IMR-90 (cell line): ENCODE results near the gene RNH1. TPM values are rescaled to one million over a fixed set of nuclear protein-coding genes. Genes with fewer than 3 reads are reported as not detected.

Source experiments
- ATAC-seq: fragments of 200-7000 bp; cut with Tn5 transposase; 2 replicates; pipeline ENCODE4 v1.9.1; 2020; ENCODE audit warnings: low read depth, mild to moderate bottlenecking, moderate library complexity
- BruUV-seq: library from RNA; stranded (reverse); fragments of 400-500 nt; replicated peaks from 2 replicates; lab custom pipeline; 2021; lab: Mats Ljungman, UMichigan
- CTCF ChIA-PET: fragments of 300-600 bp; formaldehyde crosslinking; extraction: SDS; loops from one replicate; lab custom pipeline; 2021; ENCODE audit warnings: antibody characterized with exemption; lab: Yijun Ruan, JAX
- POLR2A ChIA-PET: fragments of 300-600 bp; sonication (Branson Sonifier 250); formaldehyde crosslinking; loops from one replicate; lab custom pipeline; 2022; ENCODE audit warnings: antibody characterized with exemption; ENCODE audit not compliant: unreplicated experiment; lab: Charles Lee
- DNase-seq: peaks from one replicate; pipeline ENCODE4 v3.0.0; 2013
- H2AFZ ChIP-seq: replicated peaks from 2 replicates; pipeline ENCODE3; 2013; ENCODE audit warnings: low read length, mild to moderate bottlenecking; ENCODE audit not compliant: poor library complexity
- H2AK5ac ChIP-seq: 2 replicates; pipeline ENCODE4 v1.6.1; 2013; ENCODE audit warnings: low read depth, low read length, inconsistent platforms
- H2AK9ac ChIP-seq: replicated peaks from 2 replicates; pipeline ENCODE3; 2013; ENCODE audit warnings: mild to moderate bottlenecking, low read depth, low read length, moderate library complexity; ENCODE audit not compliant: poor library complexity
- H2BK120ac ChIP-seq: 2 replicates; pipeline ENCODE4 v1.6.1; 2013; ENCODE audit warnings: low read depth, low read length, inconsistent platforms
- H2BK15ac ChIP-seq: 3 replicates; pipeline ENCODE4 v1.6.1; 2013; ENCODE audit warnings: low read depth, low read length, inconsistent platforms
- H2BK20ac ChIP-seq: 2 replicates; pipeline ENCODE4 v1.6.1; 2013; ENCODE audit warnings: low read depth, mild to moderate bottlenecking, inconsistent platforms, low read length, moderate library complexity
- H2BK5ac ChIP-seq: 2 replicates; pipeline ENCODE4 v1.6.1; 2013; ENCODE audit warnings: mild to moderate bottlenecking, low read depth, low read length, inconsistent platforms; ENCODE audit not compliant: poor library complexity, severe bottlenecking
- H3K14ac ChIP-seq: replicated peaks from 2 replicates; pipeline ENCODE4 v1.6.1; 2013; ENCODE audit warnings: low read depth, low read length, inconsistent platforms
- H3K18ac ChIP-seq: 2 replicates; pipeline ENCODE4 v1.6.1; 2013; ENCODE audit warnings: low read depth, low read length, control low read depth
- H3K23ac ChIP-seq: 2 replicates; pipeline ENCODE4 v1.6.1; 2013; ENCODE audit warnings: low read depth, low read length, inconsistent platforms
- H3K27ac ChIP-seq: 2 replicates; pipeline ENCODE4 v1.5.1; 2013; ENCODE audit warnings: mild to moderate bottlenecking, control low read depth, low read length; ENCODE audit not compliant: insufficient read depth
- H3K27me3 ChIP-seq: 2 replicates; pipeline ENCODE4 v1.6.1; 2013; ENCODE audit warnings: low read length; ENCODE audit not compliant: control insufficient read depth, insufficient read depth
- H3K36me3 ChIP-seq: 2 replicates; pipeline ENCODE4 v1.6.1; 2013; ENCODE audit warnings: low read length, mixed read lengths; ENCODE audit not compliant: control insufficient read depth, insufficient read depth
- H3K4ac ChIP-seq: 2 replicates; pipeline ENCODE4 v1.6.1; 2013; ENCODE audit warnings: low read depth, low read length, inconsistent platforms
- H3K4me1 ChIP-seq: 2 replicates; pipeline ENCODE4 v1.6.1; 2013; ENCODE audit warnings: low read length, mixed read lengths; ENCODE audit not compliant: control insufficient read depth, insufficient read depth
- H3K4me2 ChIP-seq: 2 replicates; pipeline ENCODE4 v1.6.1; 2013; ENCODE audit warnings: low read depth, mild to moderate bottlenecking, control low read depth, low read length, moderate library complexity
- H3K4me3 ChIP-seq: 2 replicates; pipeline ENCODE4 v1.5.1; 2013; ENCODE audit warnings: low read depth, mild to moderate bottlenecking, control low read depth, low read length, moderate library complexity; ENCODE audit not compliant: insufficient read depth
- H3K56ac ChIP-seq: 2 replicates; pipeline ENCODE4 v1.6.1; 2013; ENCODE audit warnings: low read length, inconsistent platforms; ENCODE audit not compliant: insufficient read depth; ENCODE audit errors: extremely low read depth
- H3K79me1 ChIP-seq, 2 experiments: 2 replicates each; pipeline ENCODE4 v1.6.1; 2013; ENCODE audit warnings: low read length in 2 of 2, inconsistent platforms in 1 of 2, low read depth in 1 of 2
- H3K9ac ChIP-seq: 2 replicates; pipeline ENCODE4 v1.6.1; 2013; ENCODE audit warnings: low read depth, low read length, control low read depth
- H3K9me1 ChIP-seq: 2 replicates; pipeline ENCODE4 v1.6.1; 2013; ENCODE audit warnings: low read length, inconsistent platforms; ENCODE audit not compliant: insufficient read depth
- H3K9me3 ChIP-seq: 2 replicates; pipeline ENCODE4 v1.6.1; 2013; ENCODE audit warnings: low read length; ENCODE audit not compliant: control insufficient read depth, insufficient read depth
- H4K20me1 ChIP-seq: 2 replicates; pipeline ENCODE4 v1.6.1; 2013; ENCODE audit warnings: low read length, inconsistent platforms; ENCODE audit not compliant: insufficient read depth
- H4K5ac ChIP-seq: 2 replicates; pipeline ENCODE4 v1.6.1; 2013; ENCODE audit warnings: mild to moderate bottlenecking, low read depth, low read length, control low read depth
- H4K8ac ChIP-seq, 2 experiments: 2 replicates each; pipeline ENCODE4 v1.6.1; 2013; ENCODE audit warnings: low read depth in 2 of 2, low read length in 2 of 2, control low read depth in 1 of 2, inconsistent platforms in 1 of 2
- H4K91ac ChIP-seq: 2 replicates; pipeline ENCODE4 v1.6.1; 2013; ENCODE audit warnings: low read depth, low read length, inconsistent platforms; ENCODE audit not compliant: insufficient read depth
- BHLHE40 ChIP-seq: fragments of 150-350 bp; IDR thresholded peaks from 2 replicates; pipeline ENCODE4 v1.6.1; 2016; ENCODE audit warnings: mild to moderate bottlenecking, low read depth, low read length
- CHD1 ChIP-seq: IDR thresholded peaks from 2 replicates; pipeline ENCODE4 v1.6.1; 2012; ENCODE audit warnings: low read depth, low read length, improper control_type of control experiment
- CTCF ChIP-seq: conservative IDR thresholded peaks from 2 replicates; pipeline ENCODE4 v1.5.1; 2012; ENCODE audit warnings: mild to moderate bottlenecking, low read depth, low read length, improper control_type of control experiment
- FOS ChIP-seq: fragments of 150-350 bp; IDR thresholded peaks from 2 replicates; pipeline ENCODE4 v1.6.1; 2016; ENCODE audit warnings: low read depth, low read length
- MAFK ChIP-seq: IDR thresholded peaks from 2 replicates; pipeline ENCODE4 v1.6.1; 2012; ENCODE audit warnings: low read depth, low read length, improper control_type of control experiment
- MAZ ChIP-seq: IDR thresholded peaks from 2 replicates; pipeline ENCODE4 v1.6.1; 2012; ENCODE audit warnings: low read depth, mild to moderate bottlenecking, low read length, improper control_type of control experiment, moderate library complexity, borderline replicate concordance
- NFE2L2 ChIP-seq: fragments of 150-350 bp; IDR thresholded peaks from 2 replicates; pipeline ENCODE4 v1.6.1; 2016; ENCODE audit warnings: low read depth, mild to moderate bottlenecking, low read length
- RAD21 ChIP-seq: IDR thresholded peaks from 2 replicates; pipeline ENCODE4 v1.6.1; 2012; ENCODE audit warnings: low read length, improper control_type of control experiment
- RCOR1 ChIP-seq: IDR thresholded peaks from 2 replicates; pipeline ENCODE4 v1.6.1; 2012; ENCODE audit warnings: mild to moderate bottlenecking, low read length, improper control_type of control experiment; ENCODE audit not compliant: insufficient replicate concordance
- RFX5 ChIP-seq: IDR thresholded peaks from 2 replicates; pipeline ENCODE4 v1.8.0; 2012; ENCODE audit warnings: low read depth, mild to moderate bottlenecking, low read length, moderate library complexity
- SMC3 ChIP-seq: fragments of 150-350 bp; IDR thresholded peaks from 2 replicates; pipeline ENCODE4 v1.6.1; 2016; ENCODE audit warnings: low read depth, mild to moderate bottlenecking, antibody characterized with exemption, low read length, moderate library complexity
- WGBS, 2 experiments: methylation state at CpG; one replicate each; pipeline versions ENCODE4 v1.1.5 to v1.1.7; 2013; ENCODE audit warnings: missing lambda C conversion rate in 2 of 2; ENCODE audit not compliant: insufficient read length in 1 of 2; ENCODE audit errors: extremely low coverage in 2 of 2; 5-methylcytosine and 5-hydroxymethylcytosine counted together
- dilution Hi-C: fragments of 300-500 bp; cut with HindIII; formaldehyde crosslinking; loops from one replicate; pipeline ENCODE4 v1.14.3; 2018; ENCODE audit warnings: low sequenced_read_pairs; ENCODE audit not compliant: unreplicated experiment
- in situ Hi-C: fragments of 300-500 bp; cut with MboI; formaldehyde crosslinking; loops from 3 replicates; pipeline ENCODE4 v1.14.3; 2019; ENCODE audit warnings: low sequenced_read_pairs, inconsistent platforms, mixed read lengths
- intact Hi-C: fragments of 100-400 bp; cut with micrococcal nuclease; formaldehyde crosslinking; loops from 2 replicates; pipeline ENCODE4 v1.10.0; 2022
- polyA plus RNA-seq, 3 experiments: library from polyadenylated mRNA; depleted of rRNA; stranded (reverse); fragments of >200 nt; gene quantifications; 2 replicates each; pipeline ENCODE4 v1.2.3, GENCODE V29; 2012; ENCODE audit warnings: low replicate concordance in 1 of 3
- total RNA-seq: library from RNA; depleted of rRNA; stranded (reverse); fragments of >200 nt; gene quantifications from 2 replicates; pipeline ENCODE4 v1.2.3, GENCODE V29; 2012

The RNH1 gene
- total and polyA plus RNA-seq, 2 of the 4 experiments (the other 2 are of a cell fraction): 138 to 247 TPM

DNA sequence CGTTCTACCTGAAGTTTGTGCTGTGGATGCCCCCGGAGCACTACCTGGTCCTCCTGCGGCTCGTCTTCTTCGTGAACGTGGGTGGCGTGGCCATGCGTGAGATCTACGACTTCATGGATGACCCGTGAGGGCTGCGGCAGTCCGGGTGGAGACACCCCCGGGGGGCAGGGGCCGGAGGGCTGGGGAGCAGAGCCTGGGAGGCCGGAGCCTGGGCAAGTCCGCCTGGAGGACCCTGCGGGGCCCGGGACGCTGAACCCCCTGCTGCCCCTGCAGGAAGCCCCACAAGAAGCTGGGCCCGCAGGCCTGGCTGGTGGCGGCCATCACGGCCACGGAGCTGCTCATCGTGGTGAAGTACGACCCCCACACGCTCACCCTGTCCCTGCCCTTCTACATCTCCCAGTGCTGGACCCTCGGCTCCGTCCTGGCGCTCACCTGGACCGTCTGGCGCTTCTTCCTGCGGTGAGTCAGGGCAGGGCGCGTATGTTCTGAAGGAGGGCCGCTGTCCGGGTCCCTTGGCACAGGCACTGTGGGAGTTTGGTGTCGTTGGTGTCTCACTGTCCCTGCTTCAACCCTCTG is 17.3 kb downstream of the RNH1 start:
- Histone ChIP-seq H2AFZ (no peak overlapping the region), H4K20me1 (peaks cover under 1% of the 10 kb centered on the region; the same call in 1 of the 2 replicates), H2BK15ac (no peak overlapping the region), H2BK20ac (no peak overlapping the region), H4K8ac (no peak overlapping the region), H2BK120ac (no peak overlapping the region), H4K5ac (no peak overlapping the region), H3K27me3 (no peaks in the 10 kb centered on the region), H3K9me1 (no peaks in the 10 kb centered on the region), H2AK9ac (no peak overlapping the region), H3K18ac (no peak overlapping the region), H3K9ac (no peak overlapping the region), H3K23ac (no peak overlapping the region), H3K9me3 (no peaks in the 10 kb centered on the region), H3K4me2 (no peak overlapping the region), H3K79me1 (peaks cover 0 to 16% of the 10 kb centered on the region in 2 experiments; a peak in 2 of 4 replicates), H3K4me1 (no peaks in the 10 kb centered on the region), H3K36me3 (peaks cover 29% of the 10 kb centered on the region), H2AK5ac (no peak overlapping the region), H3K56ac (no peak overlapping the region), H3K14ac (no peak overlapping the region), H4K91ac (no peak overlapping the region), H3K4me3 (no peak overlapping the region), H3K4ac (no peak overlapping the region), H3K27ac (no peak overlapping the region), H2BK5ac (no peak overlapping the region)
- dilution Hi-C loops: no loop called here
- ATAC-seq (no peak), DNase-seq (no peak)
- WGBS, 2 experiments: 98% methylated on average over 27 of the region's 37 CpGs; no CpG with 5 or more reads in 1 of the 2 experiments
- BruUV-seq: no TSS peak
- intact Hi-C loops: no loop called here
- in situ Hi-C loops: no loop called here
- POLR2A ChIA-PET: no interaction called here
- TF ChIP-seq FOS (no peak), RAD21 (no peak), RFX5 (no peak), MAFK (no peak), MAZ (no peak), NFE2L2 (no peak), SMC3 (no peak), CHD1 (no peak), CTCF (no peak), RCOR1 (no peak), BHLHE40 (no peak)
- CTCF ChIA-PET: no interaction called here
